A549 (cell line): ENCODE measurements around the gene SLC35A4. TPM values are rescaled to one million over a fixed set of nuclear protein-coding genes. Genes with fewer than 3 reads are reported as not detected.

Source experiments
- ATAC-seq, 2 experiments: fragments of 200-7000 bp in 1 of 2; fragments of >200 bp in 1 of 2; cut with Nextera tagmentation in 1 of 2; cut with Tn5 transposase in 1 of 2; 3 replicates each; pipeline versions ENCODE4 v1.8.0 to v1.9.1; 2018 to 2020; ENCODE audit warnings: mild to moderate bottlenecking in 1 of 2, moderate library complexity in 1 of 2
- CTCF ChIA-PET: fragments of 300-600 bp; sonication (Branson Sonifier 250); formaldehyde crosslinking; extraction: SDS; loops from one replicate; lab custom pipeline; 2021; ENCODE audit warnings: antibody characterized with exemption, inconsistent platforms; lab: Yijun Ruan, JAX
- POLR2A ChIA-PET: fragments of 350-600 bp; formaldehyde crosslinking; extraction: SDS; loops from one replicate; lab custom pipeline; 2021; ENCODE audit warnings: antibody characterized with exemption, inconsistent platforms; lab: Yijun Ruan, JAX
- DNase-seq, 2 experiments: peaks; one replicate each; pipeline versions ENCODE4 v3.0.0 to v3.0.0-alpha.2; 2011 to 2016; ENCODE audit warnings: low read depth in 1 of 2, low spot score in 1 of 2
- FAIRE-seq: peaks from 2 replicates; lab custom pipeline; 2011; peaks lifted over from hg19 to GRCh38; lab: Jason Lieb, UNC
- H3K27ac ChIP-seq, 2 experiments: fragments of >200 bp; sonication (Bioruptor Twin); formaldehyde crosslinking; 3 replicates each; pipeline ENCODE4 v1.5.1; 2016 to 2017
- H3K4me1 ChIP-seq: fragments of >200 bp; sonication (Bioruptor Twin); formaldehyde crosslinking; 3 replicates; pipeline ENCODE4 v1.6.1; 2016
- H3K4me2 ChIP-seq: fragments of >200 bp; sonication (Bioruptor Twin); formaldehyde crosslinking; 3 replicates; pipeline ENCODE4 v1.6.1; 2016
- H3K4me3 ChIP-seq: fragments of >200 bp; sonication (Bioruptor Twin); formaldehyde crosslinking; 3 replicates; pipeline ENCODE4 v1.5.1; 2016
- H3K9me3 ChIP-seq: fragments of >200 bp; sonication (Bioruptor Twin); formaldehyde crosslinking; 3 replicates; pipeline ENCODE4 v1.6.1; 2016
- ATOH8 ChIP-seq: fragments of 250-450 bp; sonication (Bioruptor Pico); IDR thresholded peaks from 2 replicates; pipeline ENCODE4 v1.5.0; 2020; ENCODE audit warnings: low read depth, mild to moderate bottlenecking, moderate library complexity
- CEBPB ChIP-seq, 2 experiments: fragments of >200 bp in 1 of 2; sonication (Bioruptor Twin) in 1 of 2; formaldehyde crosslinking in 1 of 2; IDR thresholded peaks; 2 replicates each; pipeline ENCODE4 v1.6.1; 2012 to 2016
- CHD4 ChIP-seq: fragments of 200-600 bp; sonication (generic); IDR thresholded peaks from 2 replicates; pipeline ENCODE4 v1.6.1; 2016; ENCODE audit warnings: antibody characterized with exemption, mild to moderate bottlenecking, borderline replicate concordance
- CTCF ChIP-seq: fragments of >200 bp; sonication (Bioruptor Twin); formaldehyde crosslinking; IDR thresholded peaks from 3 replicates; pipeline ENCODE4 v1.5.1; 2016
- EHMT2 ChIP-seq: fragments of 200-600 bp; sonication (generic); IDR thresholded peaks from 2 replicates; pipeline ENCODE4 v1.6.1; 2016; ENCODE audit warnings: antibody characterized with exemption, low read depth, mild to moderate bottlenecking, moderate library complexity
- ESRRA ChIP-seq: fragments of 150-350 bp; IDR thresholded peaks from 2 replicates; pipeline ENCODE4 v1.6.1; 2014; ENCODE audit warnings: mild to moderate bottlenecking, low read length, borderline replicate concordance
- FOSB ChIP-seq: fragments of 250-450 bp; sonication (Bioruptor Pico); IDR thresholded peaks from 2 replicates; pipeline ENCODE4 v1.5.0; 2020; ENCODE audit warnings: mild to moderate bottlenecking, moderate library complexity
- FOXS1 ChIP-seq: fragments of 250-450 bp; sonication (Bioruptor Pico); IDR thresholded peaks from 2 replicates; pipeline ENCODE4 v1.5.0; 2020; ENCODE audit warnings: mild to moderate bottlenecking, moderate library complexity
- GATA3 ChIP-seq: IDR thresholded peaks from 2 replicates; pipeline ENCODE4 v1.6.1; 2012; ENCODE audit warnings: borderline replicate concordance
- HEYL ChIP-seq: fragments of 250-450 bp; sonication (Bioruptor Pico); IDR thresholded peaks from 2 replicates; pipeline ENCODE4 v1.8.0; 2021; ENCODE audit warnings: mild to moderate bottlenecking, moderate library complexity
- HOXA7 ChIP-seq: fragments of 250-450 bp; sonication (Bioruptor Pico); IDR thresholded peaks from 2 replicates; pipeline ENCODE4 v1.5.0; 2020; ENCODE audit warnings: mild to moderate bottlenecking, moderate library complexity
- HOXB13 ChIP-seq: fragments of 250-450 bp; sonication (Bioruptor Pico); IDR thresholded peaks from 2 replicates; pipeline ENCODE4 v1.5.0; 2020; ENCODE audit warnings: low read depth, mild to moderate bottlenecking, moderate library complexity
- HOXB5 ChIP-seq: fragments of 250-450 bp; sonication (Bioruptor Pico); IDR thresholded peaks from 2 replicates; pipeline ENCODE4 v1.5.0; 2020; ENCODE audit warnings: mild to moderate bottlenecking, moderate library complexity
- JUN ChIP-seq, 2 experiments: fragments of >200 bp; sonication (Bioruptor Twin); formaldehyde crosslinking; IDR thresholded peaks; 2 replicates in 1 of 2; 3 replicates in 1 of 2; pipeline ENCODE4 v1.6.1; 2016 to 2017
- JUNB ChIP-seq: fragments of >200 bp; sonication (Bioruptor Twin); formaldehyde crosslinking; IDR thresholded peaks from 2 replicates; pipeline ENCODE4 v1.6.1; 2016
- KDM1A ChIP-seq: fragments of 200-600 bp; sonication (generic); IDR thresholded peaks from 2 replicates; pipeline ENCODE4 v1.6.1; 2016; ENCODE audit warnings: low read depth, mild to moderate bottlenecking
- KDM5A ChIP-seq: fragments of 200-600 bp; sonication (generic); IDR thresholded peaks from 2 replicates; pipeline ENCODE4 v1.6.1; 2016; ENCODE audit warnings: antibody characterized with exemption, mild to moderate bottlenecking
- MAFK ChIP-seq: fragments of 450-650 bp; IDR thresholded peaks from 2 replicates; pipeline ENCODE4 v1.6.1; 2014; ENCODE audit not compliant: partially characterized antibody
- NFE2L2 ChIP-seq: fragments of 150-350 bp; conservative IDR thresholded peaks from 2 replicates; pipeline ENCODE4 v1.6.1; 2014; ENCODE audit warnings: low read length
- PHF8 ChIP-seq: fragments of 200-600 bp; sonication (generic); IDR thresholded peaks from 2 replicates; pipeline ENCODE4 v1.6.1; 2016; ENCODE audit warnings: low read depth, mild to moderate bottlenecking, antibody characterized with exemption, moderate library complexity, borderline replicate concordance
- RFX5 ChIP-seq: fragments of 450-650 bp; IDR thresholded peaks from 2 replicates; pipeline ENCODE4 v1.7.1; 2014; ENCODE audit warnings: antibody characterized with exemption, mild to moderate bottlenecking, moderate library complexity
- RNF2 ChIP-seq: fragments of 200-600 bp; sonication (generic); IDR thresholded peaks from 2 replicates; pipeline ENCODE4 v1.6.1; 2016; ENCODE audit warnings: low read depth, mild to moderate bottlenecking, antibody characterized with exemption, moderate library complexity, borderline replicate concordance
- SMC3 ChIP-seq: fragments of >200 bp; sonication (Bioruptor Twin); formaldehyde crosslinking; IDR thresholded peaks from 3 replicates; pipeline ENCODE4 v1.6.1; 2018; ENCODE audit warnings: inconsistent platforms
- SREBF2 ChIP-seq: fragments of 450-650 bp; IDR thresholded peaks from 2 replicates; pipeline ENCODE4 v1.6.1; 2014; ENCODE audit warnings: mild to moderate bottlenecking, moderate library complexity
- TFCP2L1 ChIP-seq: fragments of 250-450 bp; sonication (Bioruptor Pico); IDR thresholded peaks from 2 replicates; pipeline ENCODE4 v1.5.0; 2021; ENCODE audit warnings: mild to moderate bottlenecking
- TP53 ChIP-seq: fragments of 250-450 bp; sonication (Bioruptor Pico); IDR thresholded peaks from 2 replicates; pipeline ENCODE4 v1.5.0; 2021; ENCODE audit warnings: mild to moderate bottlenecking, moderate library complexity
- ZC3H11A ChIP-seq: fragments of 450-650 bp; IDR thresholded peaks from 2 replicates; pipeline ENCODE4 v1.6.1; 2014; ENCODE audit warnings: antibody characterized with exemption, mild to moderate bottlenecking
- ZNF302 ChIP-seq: fragments of 250-450 bp; sonication (Bioruptor Pico); IDR thresholded peaks from 2 replicates; pipeline ENCODE4 v1.9.0; 2021; ENCODE audit warnings: inconsistent platforms, mild to moderate bottlenecking, moderate library complexity
- WGBS: methylation state at CpG from one replicate; pipeline ENCODE4 v1.1.6; 2017; ENCODE audit errors: missing lambda C conversion rate; 5-methylcytosine and 5-hydroxymethylcytosine counted together
- polyA plus RNA-seq, 4 experiments: library from polyadenylated mRNA; depleted of rRNA in 3 of 4; stranded (reverse); fragments of >200 nt; fragmentation: RNase III in 1 of 4; extraction: RNeasy Plus Mini Kit Qiagen cat#74134 plus additional on column Dnase treatment in 1 of 4; gene quantifications; 2 replicates in 3 of 4; 3 replicates in 1 of 4; pipeline ENCODE4 v1.2.3, GENCODE V29; 2011 to 2017
- TF ChIP-seq, protein P1 (sequence below): fragments of >200 bp; sonication (Bioruptor Twin); formaldehyde crosslinking; IDR thresholded peaks from 3 replicates; pipeline ENCODE4 v1.6.1; 2016
- TF ChIP-seq, protein P2 (sequence below): IDR thresholded peaks from 2 replicates; pipeline ENCODE4 v1.6.1; 2012; ENCODE audit warnings: low read depth, borderline replicate concordance
- TF ChIP-seq, protein P3 (sequence below): fragments of 450-650 bp; IDR thresholded peaks from 2 replicates; pipeline ENCODE4 v1.6.1; 2014; ENCODE audit warnings: antibody characterized with exemption

Gene SLC35A4
- polyA plus RNA-seq, 2 of the 4 experiments (the other 2 are of a cell fraction) = 65.6 to 79.5 TPM

- no peak for TF ChIP-seq JUN (IDR thresholded peaks at IDR 0.05)
- no peak for TF ChIP-seq ZNF302 (CRISPR knock-in tag)
- TF ChIP-seq, protein P1, sequence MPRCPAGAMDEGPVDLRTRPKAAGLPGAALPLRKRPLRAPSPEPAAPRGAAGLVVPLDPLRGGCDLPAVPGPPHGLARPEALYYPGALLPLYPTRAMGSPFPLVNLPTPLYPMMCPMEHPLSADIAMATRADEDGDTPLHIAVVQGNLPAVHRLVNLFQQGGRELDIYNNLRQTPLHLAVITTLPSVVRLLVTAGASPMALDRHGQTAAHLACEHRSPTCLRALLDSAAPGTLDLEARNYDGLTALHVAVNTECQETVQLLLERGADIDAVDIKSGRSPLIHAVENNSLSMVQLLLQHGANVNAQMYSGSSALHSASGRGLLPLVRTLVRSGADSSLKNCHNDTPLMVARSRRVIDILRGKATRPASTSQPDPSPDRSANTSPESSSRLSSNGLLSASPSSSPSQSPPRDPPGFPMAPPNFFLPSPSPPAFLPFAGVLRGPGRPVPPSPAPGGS = no peak
- no peak for TF ChIP-seq ATOH8
- no peak for TF ChIP-seq TFCP2L1 (CRISPR knock-in tag)
- TF ChIP-seq NFE2L2 = no peak
- TF ChIP-seq HEYL (CRISPR knock-in tag) = no peak
- no peak for TF ChIP-seq CHD4
- TF ChIP-seq RFX5 = no peak
- TF ChIP-seq HOXB5 (CRISPR knock-in tag) = no peak
- TF ChIP-seq HOXB13 (CRISPR knock-in tag) = no peak
- no peak for TF ChIP-seq GATA3
- TF ChIP-seq CEBPB (IDR thresholded peaks at IDR 0.05) = no peak
- no peak for TF ChIP-seq JUNB
- TF ChIP-seq EHMT2 = no peak
- TF ChIP-seq SMC3 = no peak
- TF ChIP-seq, protein P2, sequence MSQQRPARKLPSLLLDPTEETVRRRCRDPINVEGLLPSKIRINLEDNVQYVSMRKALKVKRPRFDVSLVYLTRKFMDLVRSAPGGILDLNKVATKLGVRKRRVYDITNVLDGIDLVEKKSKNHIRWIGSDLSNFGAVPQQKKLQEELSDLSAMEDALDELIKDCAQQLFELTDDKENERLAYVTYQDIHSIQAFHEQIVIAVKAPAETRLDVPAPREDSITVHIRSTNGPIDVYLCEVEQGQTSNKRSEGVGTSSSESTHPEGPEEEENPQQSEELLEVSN = no peak
- TF ChIP-seq PHF8 = no peak
- ATAC-seq (no peak), DNase-seq (no peak), FAIRE-seq (no peak)
- H3K4me2 ChIP-seq = no peak overlapping the region
- POLR2A ChIA-PET = no interaction called here
- no peak overlapping the region for H3K27ac ChIP-seq
- no peak overlapping the region for H3K4me3 ChIP-seq
- H3K4me1 ChIP-seq = peaks cover 16% of the 10 kb centered on the region
- WGBS = 90% methylated on average over 5 of the region's 5 CpGs
- no peaks in the 10 kb centered on the region for H3K9me3 ChIP-seq
- CTCF ChIA-PET = no interaction called here
Observed at GRCh38 chr5:140542972-140543371, 21.7 kb upstream of the SLC35A4 start.

DNA sequence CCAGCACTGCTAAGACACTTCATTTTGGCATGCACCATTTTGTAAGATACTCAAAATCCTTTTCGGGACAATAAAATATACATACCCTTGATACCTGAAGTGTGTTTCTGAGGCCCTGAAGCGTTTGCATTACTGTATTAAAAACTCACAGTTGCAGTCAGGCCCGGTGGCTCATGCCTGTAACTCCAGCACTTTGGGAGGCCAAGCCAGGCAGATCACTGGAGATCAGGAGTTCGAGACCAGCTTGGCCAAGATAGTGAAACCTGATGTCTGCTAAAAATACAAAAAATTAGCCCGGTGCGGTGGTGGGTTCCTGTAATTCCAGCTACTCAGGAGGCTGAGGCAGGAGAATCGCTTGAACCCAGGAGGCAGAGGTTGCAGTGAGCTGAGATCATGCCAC, 19.6 kb upstream of the SLC35A4 start:
- ChIA-PET POLR2A (no interaction called here), CTCF (interaction anchor here (1.4 to 4.2 kb wide), 2 partner anchors 8 to 89 kb away, joined by 4 to 21 read pairs; partner anchors contain the start of gene CD14)
- Histone ChIP-seq H3K4me3 (no peak overlapping the region), H3K4me2 (no peak overlapping the region), H3K9me3 (no peaks in the 10 kb centered on the region), H3K4me1 (peaks cover 26% of the 10 kb centered on the region), H3K27ac (no peak overlapping the region)
- FAIRE-seq = no peak
- 89% methylated on average over 7 of the region's 7 CpGs for WGBS
- ATAC-seq = no peak
- DNase-seq = no peak
- TF ChIP-seq CTCF (no peak), PHF8 (no peak), SMC3 (no peak), KDM1A (no peak), FOSB (CRISPR knock-in tag) (no peak), TP53 (CRISPR knock-in tag) (no peak), RNF2 (no peak), HOXA7 (no peak), ATOH8 (no peak), SREBF2 (no peak), KDM5A (no peak), MAFK (no peak), ESRRA (no peak), JUN (IDR thresholded peaks at IDR 0.05) (no peak), TFCP2L1 (CRISPR knock-in tag) (no peak), ZC3H11A (no peak), FOXS1 (CRISPR knock-in tag) (no peak)
- TF ChIP-seq, protein P3, sequence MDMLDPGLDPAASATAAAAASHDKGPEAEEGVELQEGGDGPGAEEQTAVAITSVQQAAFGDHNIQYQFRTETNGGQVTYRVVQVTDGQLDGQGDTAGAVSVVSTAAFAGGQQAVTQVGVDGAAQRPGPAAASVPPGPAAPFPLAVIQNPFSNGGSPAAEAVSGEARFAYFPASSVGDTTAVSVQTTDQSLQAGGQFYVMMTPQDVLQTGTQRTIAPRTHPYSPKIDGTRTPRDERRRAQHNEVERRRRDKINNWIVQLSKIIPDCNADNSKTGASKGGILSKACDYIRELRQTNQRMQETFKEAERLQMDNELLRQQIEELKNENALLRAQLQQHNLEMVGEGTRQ = no peak
- TF ChIP-seq, protein P2 = no peak
